DND-41 (cell line): ENCODE results near the gene DAAM2.

Experiments
- ATAC-seq: fragments of 200-7000 bp; cut with Tn5 transposase; 3 replicates; pipeline ENCODE4 v1.9.1; 2021; ENCODE audit warnings: low read depth; ENCODE audit not compliant: insufficient read depth
- DNase-seq: peaks from one replicate; pipeline ENCODE4 v3.0.0-alpha.2; 2020
- H2AFZ ChIP-seq: 2 replicates; pipeline ENCODE4 v1.6.0; 2012; ENCODE audit warnings: low read depth, low read length
- H3K27ac ChIP-seq: 2 replicates; pipeline ENCODE4 v1.5.1; 2012; ENCODE audit warnings: low read length, inconsistent platforms
- H3K27me3 ChIP-seq: fragments of 200-600 bp; sonication (generic); 2 replicates; pipeline ENCODE4 v1.6.0; 2012; ENCODE audit warnings: low read length, mild to moderate bottlenecking, inconsistent platforms; ENCODE audit not compliant: insufficient read depth, poor library complexity
- H3K36me3 ChIP-seq: 2 replicates; pipeline ENCODE4 v1.5.1; 2012; ENCODE audit warnings: low read length, inconsistent platforms; ENCODE audit not compliant: insufficient read depth
- H3K4me1 ChIP-seq: 2 replicates; pipeline ENCODE4 v1.5.1; 2012; ENCODE audit warnings: mild to moderate bottlenecking, low read length; ENCODE audit not compliant: insufficient read depth
- H3K4me2 ChIP-seq: 2 replicates; pipeline ENCODE4 v1.6.0; 2012; ENCODE audit warnings: mild to moderate bottlenecking, moderate library complexity, low read length, inconsistent platforms; ENCODE audit not compliant: insufficient read depth
- H3K4me3 ChIP-seq, 2 experiments: fragments of 200-600 bp in 1 of 2; shearing (Covaris generic) in 1 of 2; 2 replicates each; pipeline ENCODE4 v1.5.1; 2012 to 2016; ENCODE audit warnings: inconsistent platforms in 2 of 2, low read length in 2 of 2, mild to moderate bottlenecking in 2 of 2, low read depth in 1 of 2, moderate library complexity in 1 of 2
- H3K79me2 ChIP-seq: 2 replicates; pipeline ENCODE4 v1.6.0; 2012; ENCODE audit warnings: low read length, inconsistent platforms; ENCODE audit not compliant: insufficient read depth
- H3K9ac ChIP-seq: 2 replicates; pipeline ENCODE4 v1.6.0; 2012; ENCODE audit warnings: low read depth, mild to moderate bottlenecking, inconsistent platforms, low read length, moderate library complexity
- H3K9me3 ChIP-seq: 2 replicates; pipeline ENCODE4 v1.5.1; 2012; ENCODE audit warnings: low read length, moderate library complexity, mild to moderate bottlenecking, inconsistent platforms; ENCODE audit not compliant: insufficient read depth, severe bottlenecking
- H4K20me1 ChIP-seq: 2 replicates; pipeline ENCODE4 v1.6.0; 2012; ENCODE audit warnings: low read length; ENCODE audit not compliant: insufficient read depth
- EZH2 ChIP-seq: IDR thresholded peaks from 3 replicates; pipeline ENCODE4 v1.6.1; 2012; ENCODE audit warnings: borderline replicate concordance, low read depth, mild to moderate bottlenecking, moderate library complexity, low read length, inconsistent platforms; ENCODE audit not compliant: severe bottlenecking
- TF ChIP-seq, protein P1 (sequence below): IDR thresholded peaks from 2 replicates; pipeline ENCODE4 v1.5.1; 2012; ENCODE audit warnings: borderline replicate concordance, low read length, moderate library complexity, mild to moderate bottlenecking; ENCODE audit not compliant: poor library complexity, severe bottlenecking; ENCODE audit errors: extremely low read depth

DAAM2 gene

GRCh38 chr6:39941820-39942219 lies 149.6 kb downstream of the DAAM2 start:
- no peaks in the 10 kb centered on the region for H3K9me3 ChIP-seq
- ATAC-seq (no peak), DNase-seq (no peak)
- H3K4me2 ChIP-seq, result no peak overlapping the region
- TF ChIP-seq EZH2, result no peak
- no peaks in the 10 kb centered on the region for H3K36me3 ChIP-seq
- H3K79me2 ChIP-seq, result no peaks in the 10 kb centered on the region
- no peak overlapping the region for H2AFZ ChIP-seq
- no peak overlapping the region for H3K4me3 ChIP-seq
- no peak overlapping the region for H3K27ac ChIP-seq
- H4K20me1 ChIP-seq, result no peaks in the 10 kb centered on the region
- H3K9ac ChIP-seq, result no peak overlapping the region
- H3K4me1 ChIP-seq, result no peaks in the 10 kb centered on the region
- H3K27me3 ChIP-seq, result no peaks in the 10 kb centered on the region

DNA sequence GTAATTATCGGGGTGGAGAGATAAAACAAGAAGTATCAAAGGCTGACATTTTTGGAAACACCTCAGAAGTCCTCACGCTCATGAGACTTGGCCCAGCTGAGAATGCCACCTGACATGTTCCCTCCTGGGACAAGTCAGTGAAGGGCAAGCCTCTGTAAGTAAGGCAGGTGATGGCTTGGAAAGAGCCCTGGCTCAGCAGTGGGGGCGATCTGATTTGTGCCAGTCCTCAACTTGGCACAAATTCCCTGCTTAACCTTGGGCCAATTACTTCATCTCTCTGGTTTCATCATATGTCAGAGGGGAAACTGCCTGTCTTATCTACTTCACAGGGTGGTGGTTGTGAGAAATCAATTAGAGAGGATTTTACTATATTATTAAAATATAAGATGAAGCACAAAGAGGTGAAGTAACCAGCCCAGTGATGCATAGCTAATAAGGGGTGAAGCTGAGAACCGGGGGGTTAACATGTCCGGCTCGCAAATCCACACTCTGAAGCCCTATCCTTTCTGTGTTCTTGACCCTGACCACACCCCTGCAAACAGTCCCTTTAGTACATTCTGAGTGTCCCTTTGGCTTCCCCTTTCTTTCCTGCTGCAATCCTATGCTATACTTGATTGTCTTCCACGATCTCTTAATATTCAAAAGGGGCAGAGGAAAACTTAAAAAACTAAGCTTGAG lies 150.9 kb downstream of the DAAM2 start:
- Histone ChIP-seq H3K4me3 (no peak overlapping the region), H3K27me3 (no peaks in the 10 kb centered on the region), H3K79me2 (no peaks in the 10 kb centered on the region), H2AFZ (no peak overlapping the region), H4K20me1 (no peaks in the 10 kb centered on the region), H3K4me2 (no peak overlapping the region), H3K9ac (no peak overlapping the region), H3K36me3 (no peaks in the 10 kb centered on the region), H3K27ac (no peak overlapping the region), H3K9me3 (no peaks in the 10 kb centered on the region), H3K4me1 (no peaks in the 10 kb centered on the region)
- no peak for ATAC-seq
- DNase-seq, result no peak
- TF ChIP-seq, protein P1, sequence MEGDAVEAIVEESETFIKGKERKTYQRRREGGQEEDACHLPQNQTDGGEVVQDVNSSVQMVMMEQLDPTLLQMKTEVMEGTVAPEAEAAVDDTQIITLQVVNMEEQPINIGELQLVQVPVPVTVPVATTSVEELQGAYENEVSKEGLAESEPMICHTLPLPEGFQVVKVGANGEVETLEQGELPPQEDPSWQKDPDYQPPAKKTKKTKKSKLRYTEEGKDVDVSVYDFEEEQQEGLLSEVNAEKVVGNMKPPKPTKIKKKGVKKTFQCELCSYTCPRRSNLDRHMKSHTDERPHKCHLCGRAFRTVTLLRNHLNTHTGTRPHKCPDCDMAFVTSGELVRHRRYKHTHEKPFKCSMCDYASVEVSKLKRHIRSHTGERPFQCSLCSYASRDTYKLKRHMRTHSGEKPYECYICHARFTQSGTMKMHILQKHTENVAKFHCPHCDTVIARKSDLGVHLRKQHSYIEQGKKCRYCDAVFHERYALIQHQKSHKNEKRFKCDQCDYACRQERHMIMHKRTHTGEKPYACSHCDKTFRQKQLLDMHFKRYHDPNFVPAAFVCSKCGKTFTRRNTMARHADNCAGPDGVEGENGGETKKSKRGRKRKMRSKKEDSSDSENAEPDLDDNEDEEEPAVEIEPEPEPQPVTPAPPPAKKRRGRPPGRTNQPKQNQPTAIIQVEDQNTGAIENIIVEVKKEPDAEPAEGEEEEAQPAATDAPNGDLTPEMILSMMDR, result no peak
- TF ChIP-seq EZH2, result no peak

DNA sequence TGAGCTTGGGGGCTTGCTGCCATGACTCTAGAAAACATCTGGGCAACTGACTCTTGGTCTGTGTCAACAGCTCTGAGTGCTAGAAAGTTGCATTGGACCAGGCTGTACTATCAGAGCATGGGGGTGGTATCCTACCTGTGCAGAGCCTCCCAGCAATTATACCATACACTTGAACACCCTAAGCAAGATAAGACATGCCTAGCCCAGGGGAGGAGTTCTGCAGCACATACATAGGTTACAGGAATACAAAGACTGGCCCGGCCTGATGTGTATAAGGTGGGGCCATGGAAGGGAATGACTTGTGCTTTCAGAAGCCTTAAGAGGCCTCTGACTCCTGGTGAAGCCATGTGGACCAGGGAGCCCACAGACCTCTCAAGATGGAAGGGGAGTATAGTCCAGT lies 153.4 kb downstream of the DAAM2 start:
- ATAC-seq (no peak), DNase-seq (no peak)
- H3K27me3 ChIP-seq, result no peaks in the 10 kb centered on the region
- H3K36me3 ChIP-seq, result no peaks in the 10 kb centered on the region
- no peak overlapping the region for H3K4me2 ChIP-seq
- no peak overlapping the region for H2AFZ ChIP-seq
- no peaks in the 10 kb centered on the region for H3K9me3 ChIP-seq
- H3K27ac ChIP-seq, result no peak overlapping the region
- no peaks in the 10 kb centered on the region for H4K20me1 ChIP-seq
- H3K79me2 ChIP-seq, result no peaks in the 10 kb centered on the region
- TF ChIP-seq, protein P1, result no peak
- TF ChIP-seq EZH2, result no peak
- H3K9ac ChIP-seq, result no peak overlapping the region
- no peaks in the 10 kb centered on the region for H3K4me1 ChIP-seq
- no peak overlapping the region for H3K4me3 ChIP-seq

DNA sequence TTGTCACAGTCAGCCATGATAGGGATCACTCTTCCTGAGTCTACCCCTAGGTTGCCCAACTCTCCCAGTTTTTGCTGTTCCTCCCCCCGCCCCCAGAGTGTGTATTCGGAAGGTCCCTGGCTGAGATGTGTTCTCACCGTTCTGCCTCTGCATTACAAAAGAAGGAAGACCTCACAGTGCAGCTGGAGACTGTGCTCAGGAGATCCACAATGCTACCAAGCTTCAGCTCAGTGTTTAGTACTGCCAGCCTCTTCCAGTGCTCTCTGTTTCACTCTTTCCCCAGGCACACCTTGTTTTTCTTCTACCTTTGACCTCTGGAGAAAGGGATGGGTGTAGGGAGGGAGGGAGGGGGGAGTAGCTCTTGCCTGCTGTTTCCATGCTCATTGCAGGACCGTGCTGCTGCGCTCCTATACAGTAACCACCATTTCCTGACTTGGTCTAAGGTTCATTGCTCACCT lies 155.5 kb downstream of the DAAM2 start:
- no peak for DNase-seq
- Histone ChIP-seq H3K4me3 (no peak overlapping the region), H3K27ac (no peak overlapping the region), H3K4me1 (no peaks in the 10 kb centered on the region), H3K79me2 (no peaks in the 10 kb centered on the region), H3K9ac (no peak overlapping the region), H3K4me2 (no peak overlapping the region), H4K20me1 (no peaks in the 10 kb centered on the region), H3K36me3 (no peaks in the 10 kb centered on the region), H3K27me3 (no peaks in the 10 kb centered on the region), H3K9me3 (no peaks in the 10 kb centered on the region), H2AFZ (no peak overlapping the region)
- no peak for ATAC-seq
- no peak for TF ChIP-seq EZH2
- TF ChIP-seq, protein P1, result no peak
